ENCODE data around the gene MAG.

DNA sequence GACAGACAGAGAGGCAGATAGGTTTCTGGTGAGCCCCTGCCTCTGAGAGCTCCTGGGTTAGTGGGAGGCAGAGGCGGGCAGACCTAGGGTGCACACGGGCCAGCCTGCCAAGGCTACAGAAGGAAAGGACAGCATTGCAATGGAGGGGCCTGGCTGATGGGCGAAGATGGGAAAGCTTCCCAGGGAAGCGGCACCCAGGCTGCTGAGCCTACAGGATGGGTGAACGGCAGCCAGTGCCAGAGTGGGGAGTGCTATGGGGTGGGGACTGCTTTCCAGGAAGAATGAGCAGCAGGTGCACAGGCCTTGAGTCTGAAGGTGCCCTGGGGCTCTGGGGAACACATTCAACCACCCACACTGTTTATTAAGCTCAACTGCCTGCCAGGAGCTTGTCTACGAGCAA, 702 bp upstream of the MAG start:
- TF ChIP-seq, protein P1, sequence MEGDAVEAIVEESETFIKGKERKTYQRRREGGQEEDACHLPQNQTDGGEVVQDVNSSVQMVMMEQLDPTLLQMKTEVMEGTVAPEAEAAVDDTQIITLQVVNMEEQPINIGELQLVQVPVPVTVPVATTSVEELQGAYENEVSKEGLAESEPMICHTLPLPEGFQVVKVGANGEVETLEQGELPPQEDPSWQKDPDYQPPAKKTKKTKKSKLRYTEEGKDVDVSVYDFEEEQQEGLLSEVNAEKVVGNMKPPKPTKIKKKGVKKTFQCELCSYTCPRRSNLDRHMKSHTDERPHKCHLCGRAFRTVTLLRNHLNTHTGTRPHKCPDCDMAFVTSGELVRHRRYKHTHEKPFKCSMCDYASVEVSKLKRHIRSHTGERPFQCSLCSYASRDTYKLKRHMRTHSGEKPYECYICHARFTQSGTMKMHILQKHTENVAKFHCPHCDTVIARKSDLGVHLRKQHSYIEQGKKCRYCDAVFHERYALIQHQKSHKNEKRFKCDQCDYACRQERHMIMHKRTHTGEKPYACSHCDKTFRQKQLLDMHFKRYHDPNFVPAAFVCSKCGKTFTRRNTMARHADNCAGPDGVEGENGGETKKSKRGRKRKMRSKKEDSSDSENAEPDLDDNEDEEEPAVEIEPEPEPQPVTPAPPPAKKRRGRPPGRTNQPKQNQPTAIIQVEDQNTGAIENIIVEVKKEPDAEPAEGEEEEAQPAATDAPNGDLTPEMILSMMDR (conservative IDR thresholded peaks at IDR 0.05 in 1 of 2, IDR thresholded peaks at IDR 0.05 in 1 of 2; ENCODE audit: extremely low read depth in 1 of 2, insufficient read depth in 1 of 2, low read depth in 1 of 2, low read length in 2 of 2), result no peak
- TF ChIP-seq EZH2 (IDR thresholded peaks at IDR 0.05; ENCODE audit: borderline replicate concordance, low read length), result no peak
